ENCODE data around the gene RBM33.

DNA sequence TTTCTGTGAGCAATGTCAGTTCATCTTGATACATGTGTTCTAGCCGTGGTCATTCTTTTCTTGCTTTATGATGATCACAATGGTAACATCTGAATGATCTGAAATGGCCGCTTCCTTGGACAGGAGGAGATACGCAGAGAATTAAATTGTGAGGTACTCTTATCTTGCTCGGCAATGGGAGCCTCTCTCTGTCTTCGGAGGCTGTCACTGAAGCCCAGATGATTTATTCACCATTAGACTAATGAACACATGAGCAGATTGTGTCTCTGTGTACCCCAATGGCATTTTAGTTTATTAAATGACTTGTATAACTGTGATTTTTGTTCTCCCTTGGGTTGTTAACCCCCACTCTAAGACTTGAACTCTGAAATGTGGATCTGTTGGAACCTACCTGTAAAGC, 38.6 kb downstream of the RBM33 start:
- TF ChIP-seq CTCF (conservative IDR thresholded peaks at IDR 0.05) = no peak
- TF ChIP-seq ZFX (IDR thresholded peaks at IDR 0.05) = no peak

Data from C4-2B (cell line).